ENCODE data around the gene MINDY2.
"Not testable (repeated sequence)": the region's sequence is repeated elsewhere in the genome, so short reads cannot be mapped to it uniquely, and the experiment has no call there.

GRCh38 chr15:58768601-58769004, 2.5 kb upstream of the MINDY2 start:
- TF ChIP-seq EZH2 (optimal IDR thresholded peaks at IDR 0.05; ENCODE audit: low read depth, low read length); CTCF (IDR thresholded peaks at IDR 0.05; ENCODE audit: low read length): not testable (repeated sequence)
